ELF-1 (cell line): Measurements from ENCODE around the gene ADAMTSL1.

Experiments used
- DNase-seq: peaks from one replicate; pipeline ENCODE4 v3.0.0-alpha.2; 2016; ENCODE audit warnings: low read depth, low spot score

The ADAMTSL1 gene

GRCh38 chr9:18936094-18936871 is 462.3 kb downstream of the ADAMTSL1 start:
- DNase-seq: no peak

GRCh38 chr9:18939943-18940342 is 466.0 kb downstream of the ADAMTSL1 start:
- DNase-seq: no peak

- no peak for DNase-seq
These were observed 467.2 kb downstream of the ADAMTSL1 start for GRCh38 chr9:18941060-18941740.

DNA sequence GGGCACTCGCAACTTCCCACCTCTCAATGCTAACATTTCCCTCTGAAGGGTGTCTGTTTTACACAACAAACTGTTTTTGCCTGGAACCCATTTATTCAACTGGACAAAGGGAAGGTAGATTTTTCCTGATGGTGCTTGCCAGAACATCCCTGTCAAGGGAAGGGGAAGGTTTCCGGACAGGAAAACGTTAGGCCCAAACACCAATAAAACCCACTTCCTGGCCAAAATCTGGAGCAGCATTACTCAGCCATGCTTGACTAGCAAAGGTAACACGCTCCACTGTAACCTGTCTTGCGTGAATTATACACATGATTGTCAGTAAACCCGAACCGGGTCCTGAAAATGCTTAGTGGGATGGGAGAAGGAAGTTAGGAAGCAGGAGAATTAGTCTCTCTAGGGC is 468.8 kb downstream of the ADAMTSL1 start:
- no peak for DNase-seq

GRCh38 chr9:18947892-18948339 is 474.0 kb downstream of the ADAMTSL1 start:
- DNase-seq: no peak

DNA sequence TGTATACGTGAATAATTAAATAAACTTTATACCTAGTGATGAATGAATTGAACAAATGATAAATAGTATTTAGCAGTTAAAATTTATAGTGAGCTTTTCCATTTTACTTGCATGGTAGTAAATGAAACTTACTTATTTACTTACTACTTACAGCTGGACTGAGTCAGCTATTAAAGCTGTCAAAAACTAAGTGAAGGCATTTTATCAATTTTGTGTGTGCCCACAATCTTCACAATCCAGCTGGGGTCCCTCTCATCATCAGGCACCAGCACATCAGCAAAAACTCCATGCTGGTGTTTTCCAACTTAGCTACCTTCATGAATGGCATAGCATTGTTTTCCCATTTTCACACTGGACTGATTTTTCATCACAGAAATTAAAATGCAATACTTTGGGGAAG is 478.0 kb downstream of the ADAMTSL1 start:
- no peak for DNase-seq

DNA sequence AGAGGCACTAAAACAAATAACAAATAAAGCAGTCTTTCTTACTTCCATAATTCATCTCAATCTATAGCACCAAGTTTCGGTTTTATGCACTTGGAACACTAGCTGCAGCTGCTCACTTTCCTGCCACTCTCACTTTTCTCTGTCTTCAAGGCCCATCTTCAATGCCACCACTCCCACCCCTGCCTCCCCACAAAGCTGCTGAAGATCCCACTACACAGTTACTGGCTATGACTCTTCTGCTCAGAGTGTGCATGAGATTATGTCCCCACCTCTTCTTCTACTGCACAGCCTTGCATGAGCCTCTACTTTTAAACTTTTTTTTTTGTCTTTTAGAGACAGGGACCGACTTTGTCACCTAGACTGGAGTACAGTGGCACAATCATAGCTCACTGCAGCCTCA is 481.7 kb downstream of the ADAMTSL1 start:
- DNase-seq: no peak
